ENCODE data around the gene PRCC.

Gene PRCC

DNA sequence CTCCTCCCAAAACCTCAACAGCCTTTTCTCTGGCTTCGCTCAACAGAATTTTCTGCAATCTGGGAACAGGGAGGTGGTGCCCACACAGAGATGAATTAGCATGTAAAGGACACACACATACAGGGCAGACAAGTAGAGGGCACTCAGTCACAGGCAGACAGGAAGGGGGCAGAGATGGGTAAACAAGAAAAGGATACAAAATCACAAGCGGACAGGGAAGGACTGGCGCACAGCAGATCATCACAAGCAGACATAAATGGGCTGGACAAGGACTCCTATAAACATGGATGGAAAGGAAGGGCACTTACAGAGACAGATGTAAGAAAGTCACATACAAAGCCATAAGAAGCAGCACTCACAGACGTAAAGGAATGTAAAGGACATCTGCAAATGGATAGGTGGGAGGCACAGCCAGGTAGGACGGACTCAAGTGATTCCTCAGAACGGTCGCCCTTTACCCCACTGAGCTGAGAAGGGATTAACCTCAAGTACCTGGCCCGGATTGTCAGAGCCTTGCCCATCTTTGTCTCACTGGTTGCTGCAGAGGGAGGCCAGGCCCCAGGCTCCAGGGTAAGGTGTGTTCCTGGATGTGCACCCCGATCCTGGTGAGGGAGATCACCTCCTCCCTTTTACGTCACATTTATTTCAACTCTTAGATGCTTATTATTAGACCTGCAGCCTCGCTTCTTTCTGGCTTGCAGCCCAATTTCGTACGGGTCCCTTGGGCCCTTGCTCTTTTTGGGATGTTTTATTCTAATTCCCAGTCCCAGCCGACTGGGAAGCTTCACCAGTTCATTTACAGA is 836 bp upstream of the PRCC start:
- H3K9me3 ChIP-seq (ENCODE audit: control insufficient read depth, insufficient read depth, low read length), result no peaks in the 10 kb centered on the region
- H3K27me3 ChIP-seq (ENCODE audit: control insufficient read depth, insufficient read depth, low read length), result no peaks in the 10 kb centered on the region
- peaks cover 21% of the 10 kb centered on the region for H3K4me1 ChIP-seq (ENCODE audit: control insufficient read depth, insufficient read depth, low read length)
- peak overlapping the region; percentile 74 for H3K4me3 ChIP-seq (ENCODE audit: low read depth, low read length)
- peak overlapping the region; percentile 63 for H3K27ac ChIP-seq (ENCODE audit: low read depth, low read length)
- H3K9ac ChIP-seq (ENCODE audit: low read depth, low read length), result peak overlapping the region; percentile 60
- H3K36me3 ChIP-seq (ENCODE audit: control insufficient read depth, insufficient read depth, low read length), result peaks cover 17% of the 10 kb centered on the region

DNA sequence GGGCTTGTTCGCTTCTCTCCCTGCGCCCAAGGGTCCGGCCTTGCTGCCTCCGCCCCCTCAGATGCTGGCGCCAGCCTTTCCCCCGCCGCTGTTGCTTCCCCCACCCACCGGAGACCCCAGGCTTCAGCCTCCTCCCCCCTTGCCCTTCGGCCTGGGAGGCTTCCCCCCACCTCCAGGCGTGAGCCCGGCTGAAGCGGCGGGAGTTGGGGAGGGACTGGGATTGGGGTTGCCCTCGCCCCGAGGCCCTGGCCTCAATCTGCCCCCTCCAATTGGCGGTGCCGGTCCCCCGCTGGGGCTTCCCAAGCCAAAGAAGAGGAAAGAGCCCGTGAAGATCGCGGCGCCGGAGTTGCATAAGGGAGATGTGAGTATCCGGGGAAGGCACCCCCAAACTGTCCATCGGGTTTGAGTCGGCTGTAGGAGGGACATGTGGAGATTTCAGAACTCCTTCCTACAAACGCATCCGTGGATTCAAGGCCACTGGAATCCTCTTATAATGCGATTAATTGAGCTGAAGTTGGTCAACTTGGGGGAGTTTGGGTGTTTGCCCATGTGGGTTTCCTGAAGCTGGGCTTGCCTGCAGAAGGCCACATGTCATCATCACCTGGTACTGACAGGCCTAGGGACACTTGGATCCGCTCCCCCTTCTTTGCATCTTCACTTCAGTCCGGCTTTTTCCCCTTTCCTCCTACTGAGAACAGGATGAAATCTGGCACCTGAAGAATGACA is 707 bp downstream of the PRCC start:
- H3K9ac ChIP-seq (ENCODE audit: low read depth, low read length), result peak overlapping the region; percentile 95
- peak overlapping the region; percentile 92 for H3K4me3 ChIP-seq (ENCODE audit: low read depth, low read length)
- H3K36me3 ChIP-seq (ENCODE audit: control insufficient read depth, insufficient read depth, low read length), result peaks cover 26% of the 10 kb centered on the region
- peak overlapping the region; percentile 91 for H3K27ac ChIP-seq (ENCODE audit: low read depth, low read length)
- no peaks in the 10 kb centered on the region for H3K9me3 ChIP-seq (ENCODE audit: control insufficient read depth, insufficient read depth, low read length)
- peaks cover 21% of the 10 kb centered on the region for H3K4me1 ChIP-seq (ENCODE audit: control insufficient read depth, insufficient read depth, low read length)
- H3K27me3 ChIP-seq (ENCODE audit: control insufficient read depth, insufficient read depth, low read length), result no peaks in the 10 kb centered on the region

DNA sequence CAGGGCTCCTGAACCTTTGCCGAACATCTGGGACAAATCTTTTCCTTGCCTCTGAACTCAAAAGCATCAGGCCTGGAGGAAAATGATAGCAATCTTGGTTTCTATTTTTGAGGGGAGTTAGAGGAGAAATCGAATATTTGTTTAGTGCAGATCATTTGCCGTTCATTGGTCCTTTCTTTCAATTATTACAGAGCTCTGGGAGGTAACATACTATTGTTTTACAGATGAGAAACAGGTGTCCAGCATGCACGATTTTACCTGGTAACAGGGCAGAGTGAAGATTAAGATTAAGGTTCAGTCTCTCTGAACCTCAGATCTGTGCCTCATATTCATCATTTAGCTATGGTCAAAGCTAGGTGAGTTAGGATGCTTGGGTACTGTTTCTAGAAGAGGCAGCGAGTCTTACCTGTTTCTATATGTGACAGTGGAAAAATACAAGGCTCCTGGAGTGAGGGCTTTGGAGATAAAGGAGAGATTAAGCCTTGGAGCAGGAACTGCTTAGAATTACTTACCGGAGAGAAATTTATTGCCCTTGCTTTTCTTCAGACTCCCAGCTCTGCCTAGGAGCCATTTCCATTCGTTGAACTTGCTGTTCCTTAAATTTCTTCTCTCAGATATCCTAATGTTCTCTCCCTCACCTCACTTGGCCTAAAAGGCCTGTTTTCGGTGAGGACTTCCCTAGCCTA is 1.4 kb downstream of the PRCC start:
- H3K9ac ChIP-seq (ENCODE audit: low read depth, low read length), result peak overlapping the region; percentile 95
- H3K27ac ChIP-seq (ENCODE audit: low read depth, low read length), result peak overlapping the region; percentile 91
- peaks cover 33% of the 10 kb centered on the region for H3K36me3 ChIP-seq (ENCODE audit: control insufficient read depth, insufficient read depth, low read length)
- H3K4me3 ChIP-seq (ENCODE audit: low read depth, low read length), result peak overlapping the region; percentile 92
- no peaks in the 10 kb centered on the region for H3K9me3 ChIP-seq (ENCODE audit: control insufficient read depth, insufficient read depth, low read length)
- H3K27me3 ChIP-seq (ENCODE audit: control insufficient read depth, insufficient read depth, low read length), result no peaks in the 10 kb centered on the region
- peaks cover 21% of the 10 kb centered on the region for H3K4me1 ChIP-seq (ENCODE audit: control insufficient read depth, insufficient read depth, low read length)

DNA sequence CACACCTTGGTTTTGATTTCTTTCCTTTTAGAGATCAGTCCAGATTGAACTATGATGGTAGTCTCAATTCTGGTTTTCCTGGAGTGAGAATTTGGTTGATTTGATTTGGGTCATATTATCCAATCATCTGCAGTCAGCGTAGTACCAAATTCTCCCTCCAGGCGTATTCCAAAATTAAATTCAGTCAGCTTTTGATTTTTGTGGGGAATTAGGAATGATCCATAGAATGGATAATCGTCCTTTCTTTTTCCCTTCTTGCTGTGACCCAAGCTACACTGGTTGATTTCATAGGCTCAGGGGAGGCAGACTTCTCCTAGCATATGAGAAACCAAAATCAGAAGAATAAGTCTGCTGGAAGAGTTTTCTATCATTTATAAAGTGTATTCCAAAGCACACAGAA is 4.9 kb downstream of the PRCC start:
- H3K9ac ChIP-seq (ENCODE audit: low read depth, low read length), result no peak overlapping the region
- H3K27ac ChIP-seq (ENCODE audit: low read depth, low read length), result no peak overlapping the region
- H3K4me1 ChIP-seq (ENCODE audit: control insufficient read depth, insufficient read depth, low read length), result peaks cover 10% of the 10 kb centered on the region
- H3K27me3 ChIP-seq (ENCODE audit: control insufficient read depth, insufficient read depth, low read length), result no peaks in the 10 kb centered on the region
- peaks cover 38% of the 10 kb centered on the region for H3K36me3 ChIP-seq (ENCODE audit: control insufficient read depth, insufficient read depth, low read length)
- no peaks in the 10 kb centered on the region for H3K9me3 ChIP-seq (ENCODE audit: control insufficient read depth, insufficient read depth, low read length)
- no peak overlapping the region for H3K4me3 ChIP-seq (ENCODE audit: low read depth, low read length)

DNA sequence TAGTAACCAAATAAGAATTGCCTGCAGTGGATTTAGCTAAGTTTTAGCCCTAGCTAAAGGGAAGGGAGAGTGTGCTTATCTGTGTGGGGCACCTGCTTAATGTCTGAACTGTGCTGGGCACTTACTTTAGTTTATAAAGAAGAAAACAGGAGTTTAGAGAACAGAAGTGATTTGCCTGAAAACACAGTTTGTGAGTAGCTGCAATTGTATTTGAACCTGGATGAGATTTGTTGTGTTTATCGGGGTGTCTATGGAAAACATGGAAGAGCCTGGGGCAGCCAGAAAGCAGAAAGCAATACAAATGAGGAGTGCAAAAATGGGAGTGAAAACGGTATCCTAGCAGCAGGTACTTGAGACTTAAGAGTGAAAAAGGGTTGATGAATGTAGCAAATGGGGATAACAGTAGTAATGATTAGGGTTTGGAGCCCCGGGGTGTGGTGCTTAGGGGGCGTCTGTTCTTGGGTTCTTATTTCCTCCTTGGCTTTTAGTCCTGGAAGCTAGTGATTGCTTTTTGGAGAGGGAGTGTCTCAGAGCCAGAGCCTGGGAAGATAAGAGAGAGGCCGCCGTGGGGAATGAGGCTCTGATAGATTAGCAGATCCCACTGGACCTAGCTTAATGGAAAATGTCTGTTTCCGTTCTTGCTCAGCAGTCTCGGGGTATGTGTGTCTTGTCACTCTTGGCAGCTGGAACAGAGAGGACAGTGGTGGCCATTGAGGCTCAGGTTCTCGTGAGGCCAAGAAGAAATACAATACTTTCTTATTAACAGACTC is 5.6 kb downstream of the PRCC start:
- H3K4me1 ChIP-seq (ENCODE audit: control insufficient read depth, insufficient read depth, low read length), result peaks cover 10% of the 10 kb centered on the region
- peaks cover 38% of the 10 kb centered on the region for H3K36me3 ChIP-seq (ENCODE audit: control insufficient read depth, insufficient read depth, low read length)
- H3K27ac ChIP-seq (ENCODE audit: low read depth, low read length), result no peak overlapping the region

DNA sequence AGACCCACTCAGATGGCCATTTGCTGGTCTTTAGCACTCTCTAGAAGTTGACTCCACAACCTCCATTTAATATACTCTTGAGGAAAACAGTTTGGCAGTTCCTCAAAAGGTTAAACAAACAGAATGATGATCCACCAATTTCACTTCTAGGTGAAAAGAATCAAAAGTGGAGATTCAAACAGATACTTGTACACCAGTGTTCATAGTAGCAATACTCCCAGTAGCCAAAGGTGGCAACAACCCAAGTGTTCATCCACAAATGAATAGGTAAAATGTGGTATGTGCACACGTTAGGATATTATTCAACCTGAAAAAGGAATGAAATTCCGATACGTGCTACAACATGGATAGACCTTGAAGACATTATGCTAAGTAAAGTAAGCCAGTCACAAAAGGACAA is 6.3 kb downstream of the PRCC start:
- Histone ChIP-seq H3K27me3 (ENCODE audit: control insufficient read depth, insufficient read depth, low read length) (no peaks in the 10 kb centered on the region), H3K9me3 (ENCODE audit: control insufficient read depth, insufficient read depth, low read length) (no peaks in the 10 kb centered on the region), H3K36me3 (ENCODE audit: control insufficient read depth, insufficient read depth, low read length) (peaks cover 38% of the 10 kb centered on the region), H3K9ac (ENCODE audit: low read depth, low read length) (no peak overlapping the region), H3K27ac (ENCODE audit: low read depth, low read length) (no peak overlapping the region), H3K4me1 (ENCODE audit: control insufficient read depth, insufficient read depth, low read length) (peaks cover 7% of the 10 kb centered on the region), H3K4me3 (ENCODE audit: low read depth, low read length) (no peak overlapping the region)

More for the DNA sequence above, 5.6 kb downstream of the PRCC start:
- Histone ChIP-seq H3K9ac (ENCODE audit: low read depth, low read length) (no peak overlapping the region), H3K9me3 (ENCODE audit: control insufficient read depth, insufficient read depth, low read length) (no peaks in the 10 kb centered on the region), H3K4me3 (ENCODE audit: low read depth, low read length) (no peak overlapping the region), H3K27me3 (ENCODE audit: control insufficient read depth, insufficient read depth, low read length) (no peaks in the 10 kb centered on the region)

DNA sequence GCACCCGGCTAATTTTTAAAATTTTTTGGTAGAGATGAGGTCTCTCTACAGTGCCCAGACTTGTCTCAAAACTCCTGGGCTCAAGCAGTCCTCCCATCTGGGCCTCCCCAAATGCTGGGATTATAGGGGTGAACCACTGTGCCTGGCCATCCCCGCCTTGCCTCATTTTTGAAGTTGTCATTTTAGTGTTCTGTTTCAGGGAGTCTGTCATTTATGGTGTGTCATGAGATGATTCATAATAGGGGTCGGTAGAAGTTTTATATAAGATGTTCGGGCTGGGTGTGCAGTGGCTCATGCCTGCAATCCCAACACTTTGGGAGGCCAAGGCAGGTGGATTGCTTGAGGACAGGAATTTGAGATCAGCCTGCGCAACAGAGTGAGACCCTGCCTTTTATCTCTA is 8.5 kb downstream of the PRCC start:
- no peaks in the 10 kb centered on the region for H3K9me3 ChIP-seq (ENCODE audit: control insufficient read depth, insufficient read depth, low read length)
- H3K4me3 ChIP-seq (ENCODE audit: low read depth, low read length), result no peak overlapping the region
- no peaks in the 10 kb centered on the region for H3K27me3 ChIP-seq (ENCODE audit: control insufficient read depth, insufficient read depth, low read length)
- H3K27ac ChIP-seq (ENCODE audit: low read depth, low read length), result no peak overlapping the region
- peaks cover 28% of the 10 kb centered on the region for H3K36me3 ChIP-seq (ENCODE audit: control insufficient read depth, insufficient read depth, low read length)
- H3K4me1 ChIP-seq (ENCODE audit: control insufficient read depth, insufficient read depth, low read length), result no peaks in the 10 kb centered on the region
- H3K9ac ChIP-seq (ENCODE audit: low read depth, low read length), result no peak overlapping the region

DNA sequence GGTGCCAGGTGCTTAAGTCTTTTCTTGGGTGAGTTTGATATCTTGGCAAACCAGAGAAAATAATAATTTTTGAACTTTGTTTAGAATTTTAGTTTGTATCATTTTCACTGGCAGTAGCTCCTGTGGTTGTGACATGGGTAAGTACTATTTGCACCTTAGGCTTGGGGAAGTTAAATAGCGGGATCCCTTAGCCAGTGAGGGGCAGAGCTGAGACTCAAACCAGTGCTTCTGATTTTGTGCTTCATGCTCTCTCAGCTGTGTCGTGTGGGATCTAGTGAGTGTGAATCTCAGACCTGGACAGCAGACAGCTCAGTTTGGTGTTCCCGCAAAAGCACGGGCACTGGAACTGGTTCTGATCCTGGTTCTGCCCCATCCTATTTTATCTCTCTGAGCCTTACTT is 9.6 kb downstream of the PRCC start:
- no peaks in the 10 kb centered on the region for H3K9me3 ChIP-seq (ENCODE audit: control insufficient read depth, insufficient read depth, low read length)
- peaks cover 25% of the 10 kb centered on the region for H3K36me3 ChIP-seq (ENCODE audit: control insufficient read depth, insufficient read depth, low read length)
- H3K9ac ChIP-seq (ENCODE audit: low read depth, low read length), result no peak overlapping the region
- H3K27ac ChIP-seq (ENCODE audit: low read depth, low read length), result no peak overlapping the region
- no peak overlapping the region for H3K4me3 ChIP-seq (ENCODE audit: low read depth, low read length)
- no peaks in the 10 kb centered on the region for H3K4me1 ChIP-seq (ENCODE audit: control insufficient read depth, insufficient read depth, low read length)
- no peaks in the 10 kb centered on the region for H3K27me3 ChIP-seq (ENCODE audit: control insufficient read depth, insufficient read depth, low read length)

DNA sequence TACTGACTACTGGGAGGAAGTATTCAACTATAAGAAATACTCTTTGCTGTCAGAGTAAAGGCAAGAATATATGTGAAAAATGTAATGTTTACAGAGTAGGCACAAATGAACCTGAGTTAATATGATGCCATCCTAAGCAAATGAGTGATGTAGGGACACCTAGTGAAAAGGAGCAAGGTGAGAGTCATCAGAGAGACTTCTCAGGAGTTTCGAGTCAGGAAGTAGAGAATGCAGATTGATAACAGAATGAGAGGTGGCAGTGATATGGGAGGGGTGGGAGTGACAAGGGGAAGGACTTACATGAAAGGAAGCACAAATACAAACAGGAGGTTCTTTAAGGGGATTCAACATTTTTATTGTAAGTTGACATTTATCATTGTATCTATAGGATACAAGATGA is 10.2 kb downstream of the PRCC start:
- Histone ChIP-seq H3K27me3 (ENCODE audit: control insufficient read depth, insufficient read depth, low read length) (no peaks in the 10 kb centered on the region), H3K9me3 (ENCODE audit: control insufficient read depth, insufficient read depth, low read length) (no peaks in the 10 kb centered on the region), H3K27ac (ENCODE audit: low read depth, low read length) (no peak overlapping the region), H3K9ac (ENCODE audit: low read depth, low read length) (no peak overlapping the region), H3K36me3 (ENCODE audit: control insufficient read depth, insufficient read depth, low read length) (peaks cover 29% of the 10 kb centered on the region), H3K4me3 (ENCODE audit: low read depth, low read length) (no peak overlapping the region), H3K4me1 (ENCODE audit: control insufficient read depth, insufficient read depth, low read length) (no peaks in the 10 kb centered on the region)

DNA sequence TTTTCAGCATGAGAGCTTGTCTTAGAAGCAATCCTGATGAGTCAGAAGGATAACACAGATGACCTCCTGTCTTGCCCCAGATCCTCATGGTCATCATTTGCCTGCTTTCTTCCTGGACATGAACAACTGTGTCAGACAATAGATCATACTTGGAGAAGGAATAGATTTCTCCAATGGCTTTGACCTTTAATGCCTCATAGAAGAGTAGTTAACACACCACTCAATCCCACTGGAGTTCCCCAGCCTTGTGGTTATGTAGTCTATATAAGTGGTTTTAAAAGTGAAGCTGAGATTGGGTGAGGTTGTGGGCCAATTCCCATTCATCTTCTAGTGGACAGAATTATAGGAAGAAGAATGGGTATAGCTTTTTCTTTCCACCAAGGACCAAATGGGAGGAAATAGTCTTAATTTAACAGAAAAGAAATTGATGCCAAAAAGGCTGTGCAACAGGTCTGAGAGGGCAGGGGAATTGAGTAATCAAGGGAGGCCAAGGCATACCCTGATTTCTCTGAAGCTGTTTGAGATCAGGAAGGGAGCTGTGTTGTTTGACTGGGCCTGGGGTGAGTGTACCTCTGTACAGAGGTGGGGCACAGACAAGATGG is 14.4 kb downstream of the PRCC start:
- H3K9ac ChIP-seq (ENCODE audit: low read depth, low read length), result no peak overlapping the region
- H3K27ac ChIP-seq (ENCODE audit: low read depth, low read length), result no peak overlapping the region
- H3K36me3 ChIP-seq (ENCODE audit: control insufficient read depth, insufficient read depth, low read length), result peaks cover 42% of the 10 kb centered on the region
- no peaks in the 10 kb centered on the region for H3K27me3 ChIP-seq (ENCODE audit: control insufficient read depth, insufficient read depth, low read length)
- H3K9me3 ChIP-seq (ENCODE audit: control insufficient read depth, insufficient read depth, low read length), result no peaks in the 10 kb centered on the region
- H3K4me1 ChIP-seq (ENCODE audit: control insufficient read depth, insufficient read depth, low read length), result no peaks in the 10 kb centered on the region
- no peak overlapping the region for H3K4me3 ChIP-seq (ENCODE audit: low read depth, low read length)
